Suprapubic skin (tissue), 4 donors: Measurements from ENCODE around the gene MAPK12. TPM values are rescaled to one million over a fixed set of nuclear protein-coding genes. Genes with fewer than 3 reads are reported as not detected.

Source experiments
- DNase-seq, 2 donors: peaks; one replicate each; pipeline ENCODE4 v3.0.0-alpha.2; 2019; ENCODE audit warnings: low spot score in 2 of 2
- H3K27ac ChIP-seq: fragments of 200-600 bp; sonication (generic); one replicate; pipeline ENCODE4 v1.5.1; 2019
- H3K27me3 ChIP-seq: fragments of 200-600 bp; sonication (generic); one replicate; pipeline ENCODE4 v1.5.1; 2019
- H3K36me3 ChIP-seq: fragments of 200-600 bp; sonication (generic); one replicate; pipeline ENCODE4 v1.5.1; 2019
- H3K4me1 ChIP-seq: fragments of 200-600 bp; sonication (generic); one replicate; pipeline ENCODE4 v1.5.1; 2019
- H3K4me3 ChIP-seq: fragments of 200-600 bp; sonication (generic); one replicate; pipeline ENCODE4 v1.5.1; 2019; ENCODE audit warnings: mild to moderate bottlenecking
- H3K9me3 ChIP-seq: fragments of 200-600 bp; sonication (generic); one replicate; pipeline ENCODE4 v1.5.1; 2019
- EP300 ChIP-seq: sonication (generic); formaldehyde crosslinking; IDR thresholded peaks from one replicate; pipeline ENCODE4 v1.6.1; 2017; ENCODE audit warnings: antibody characterized with exemption
- POLR2A ChIP-seq, 2 donors: fragments of 450-650 bp; IDR thresholded peaks; one replicate each; pipeline ENCODE4 v1.6.1; 2017; ENCODE audit warnings: antibody characterized with exemption in 2 of 2, mild to moderate bottlenecking in 2 of 2, moderate library complexity in 2 of 2
- POLR2AphosphoS5 ChIP-seq, 3 donors: sonication (generic); formaldehyde crosslinking; IDR thresholded peaks; one replicate each; pipeline ENCODE4 v1.6.1; 2017; ENCODE audit warnings: antibody characterized with exemption in 3 of 3
- WGBS: methylation state at CpG from one replicate; pipeline ENCODE4 v1.1.5; 2018; 5-methylcytosine and 5-hydroxymethylcytosine counted together
- total RNA-seq, 4 donors: library from RNA; depleted of rRNA; stranded (reverse); fragments of >200 nt; gene quantifications; one replicate each; pipeline ENCODE4 v1.1.0, GENCODE V29; 2016
- TF ChIP-seq, protein P1 (sequence below), 2 donors: fragments of 200-600 bp in 1 of 2; fragments of 450-650 bp in 1 of 2; sonication (generic) in 1 of 2; IDR thresholded peaks; one replicate each; pipeline ENCODE4 v1.5.1; 2016 to 2019; ENCODE audit warnings: antibody characterized with exemption in 2 of 2, mild to moderate bottlenecking in 1 of 2, moderate library complexity in 1 of 2

MAPK12 gene
- total RNA-seq, 4 donors from 2014 or later, result 1.3 to 5.7 (median 3.3) TPM

- Histone ChIP-seq H3K9me3 (no peaks in the 10 kb centered on the region), H3K4me3 (no peak overlapping the region), H3K27ac (no peak overlapping the region), H3K4me1 (peaks cover 24% of the 10 kb centered on the region), H3K27me3 (no peaks in the 10 kb centered on the region), H3K36me3 (peaks cover 87% of the 10 kb centered on the region)
- DNase-seq, result no peak
- TF ChIP-seq EP300 (no peak), POLR2A (IDR thresholded peaks at IDR 0.05) (no peak), POLR2AphosphoS5 (IDR thresholded peaks at IDR 0.05) (no peak)
- TF ChIP-seq, protein P1, sequence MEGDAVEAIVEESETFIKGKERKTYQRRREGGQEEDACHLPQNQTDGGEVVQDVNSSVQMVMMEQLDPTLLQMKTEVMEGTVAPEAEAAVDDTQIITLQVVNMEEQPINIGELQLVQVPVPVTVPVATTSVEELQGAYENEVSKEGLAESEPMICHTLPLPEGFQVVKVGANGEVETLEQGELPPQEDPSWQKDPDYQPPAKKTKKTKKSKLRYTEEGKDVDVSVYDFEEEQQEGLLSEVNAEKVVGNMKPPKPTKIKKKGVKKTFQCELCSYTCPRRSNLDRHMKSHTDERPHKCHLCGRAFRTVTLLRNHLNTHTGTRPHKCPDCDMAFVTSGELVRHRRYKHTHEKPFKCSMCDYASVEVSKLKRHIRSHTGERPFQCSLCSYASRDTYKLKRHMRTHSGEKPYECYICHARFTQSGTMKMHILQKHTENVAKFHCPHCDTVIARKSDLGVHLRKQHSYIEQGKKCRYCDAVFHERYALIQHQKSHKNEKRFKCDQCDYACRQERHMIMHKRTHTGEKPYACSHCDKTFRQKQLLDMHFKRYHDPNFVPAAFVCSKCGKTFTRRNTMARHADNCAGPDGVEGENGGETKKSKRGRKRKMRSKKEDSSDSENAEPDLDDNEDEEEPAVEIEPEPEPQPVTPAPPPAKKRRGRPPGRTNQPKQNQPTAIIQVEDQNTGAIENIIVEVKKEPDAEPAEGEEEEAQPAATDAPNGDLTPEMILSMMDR (IDR thresholded peaks at IDR 0.05), result no peak
- WGBS, result 67% methylated on average over 1 of the region's 21 CpGs
These were observed 17.0 kb upstream of the MAPK12 start for GRCh38 chr22:50278461-50278860.

- Histone ChIP-seq H3K9me3 (no peaks in the 10 kb centered on the region), H3K27ac (no peak overlapping the region), H3K4me1 (peaks cover 20% of the 10 kb centered on the region), H3K4me3 (no peak overlapping the region), H3K36me3 (peaks cover 80% of the 10 kb centered on the region), H3K27me3 (no peaks in the 10 kb centered on the region)
- WGBS, result 48% methylated on average over 9 of the region's 25 CpGs
- no peak for DNase-seq
- TF ChIP-seq POLR2AphosphoS5 (IDR thresholded peaks at IDR 0.05) (no peak), EP300 (no peak), POLR2A (IDR thresholded peaks at IDR 0.05) (no peak)
- TF ChIP-seq, protein P1 (IDR thresholded peaks at IDR 0.05), result no peak
These were observed 16.3 kb upstream of the MAPK12 start for GRCh38 chr22:50277761-50278160.

GRCh38 chr22:50276143-50276542 lies 14.7 kb upstream of the MAPK12 start:
- Histone ChIP-seq H3K27me3 (no peaks in the 10 kb centered on the region), H3K27ac (no peak overlapping the region), H3K9me3 (no peaks in the 10 kb centered on the region), H3K4me1 (peaks cover 25% of the 10 kb centered on the region), H3K36me3 (peaks cover 64% of the 10 kb centered on the region), H3K4me3 (no peak overlapping the region)
- TF ChIP-seq, protein P1 (IDR thresholded peaks at IDR 0.05), result peak in 1 of 2 donors; percentile 77
- no peak for TF ChIP-seq POLR2AphosphoS5 (IDR thresholded peaks at IDR 0.05)
- WGBS, result 52% methylated on average over 21 of the region's 25 CpGs
- DNase-seq, result no peak

DNA sequence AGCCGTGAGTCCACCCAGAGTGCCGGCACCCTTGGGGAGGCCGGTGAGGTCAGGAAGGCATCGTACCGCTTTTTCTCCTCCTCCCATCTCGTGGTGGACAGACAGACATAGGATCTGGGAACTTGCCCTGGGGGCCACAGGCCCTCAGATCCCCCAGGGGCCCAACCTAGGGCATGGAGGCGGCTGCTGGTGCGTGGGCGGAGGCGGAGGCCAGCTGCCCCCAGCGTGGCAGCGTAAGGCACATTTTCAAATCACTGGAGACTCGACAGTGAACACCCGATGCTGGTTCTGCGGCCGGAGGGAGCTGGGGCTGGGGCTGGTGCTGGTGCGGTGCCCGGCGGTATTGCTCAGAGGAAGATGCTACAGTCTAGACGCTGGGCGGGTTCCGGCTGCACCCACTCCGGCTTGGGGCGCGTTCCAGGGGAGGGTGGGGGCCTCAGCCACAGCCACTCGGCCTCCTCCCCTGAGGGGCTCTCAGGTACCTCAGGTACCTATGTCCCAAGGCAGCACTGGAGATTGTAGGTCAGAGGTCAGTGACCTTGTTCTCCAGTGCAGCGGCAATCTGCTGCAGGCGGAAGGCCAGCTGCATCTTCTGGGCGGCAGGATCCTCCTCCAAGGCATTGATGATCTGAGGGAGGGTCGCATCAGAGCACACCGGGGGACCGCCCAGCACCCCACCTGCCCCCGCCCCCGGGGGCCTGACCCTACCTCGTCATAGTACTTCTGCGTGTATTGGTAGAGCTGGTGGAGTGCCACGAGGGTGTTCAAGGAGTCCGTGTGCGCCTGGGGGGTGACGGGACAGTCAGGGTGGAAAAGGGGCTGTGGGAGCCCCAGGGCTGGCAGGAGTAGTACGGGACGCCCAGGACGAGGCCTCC lies 13.9 kb upstream of the MAPK12 start:
- Histone ChIP-seq H3K27me3 (no peaks in the 10 kb centered on the region), H3K4me3 (no peak overlapping the region), H3K27ac (no peak overlapping the region), H3K4me1 (peaks cover 32% of the 10 kb centered on the region), H3K9me3 (no peaks in the 10 kb centered on the region), H3K36me3 (peaks cover 57% of the 10 kb centered on the region)
- no peak for TF ChIP-seq POLR2AphosphoS5 (IDR thresholded peaks at IDR 0.05)
- TF ChIP-seq POLR2A (IDR thresholded peaks at IDR 0.05), result no peak
- no peak for TF ChIP-seq EP300
- TF ChIP-seq, protein P1 (IDR thresholded peaks at IDR 0.05), result no peak
- WGBS, result 55% methylated on average over 4 of the region's 43 CpGs
- no peak for DNase-seq

- H3K4me3 ChIP-seq, result no peak overlapping the region
- no peak overlapping the region for H3K27ac ChIP-seq
- DNase-seq, result no peak
- H3K4me1 ChIP-seq, result peaks cover 37% of the 10 kb centered on the region
- H3K27me3 ChIP-seq, result no peaks in the 10 kb centered on the region
- 53% methylated on average over 5 of the region's 7 CpGs for WGBS
- TF ChIP-seq POLR2A (IDR thresholded peaks at IDR 0.05) (no peak), EP300 (no peak), POLR2AphosphoS5 (IDR thresholded peaks at IDR 0.05) (no peak)
- TF ChIP-seq, protein P1 (IDR thresholded peaks at IDR 0.05), result no peak
- peaks cover 50% of the 10 kb centered on the region for H3K36me3 ChIP-seq
- no peaks in the 10 kb centered on the region for H3K9me3 ChIP-seq
These were observed 13.3 kb upstream of the MAPK12 start for GRCh38 chr22:50274771-50275170.
